ENCODE results near the gene PPM1D. TPM values are rescaled to one million over a fixed set of nuclear protein-coding genes. Genes with fewer than 3 reads are reported as not detected.

The PPM1D gene
- total and polyA plus RNA-seq, 8 donors, result 2.2 to 42.0 (median 5.3) TPM

GRCh38 chr17:60629120-60629519 lies 29.1 kb downstream of the PPM1D start:
- Histone ChIP-seq H3K27ac (no peak overlapping the region), H3K27me3 (no peaks in the 10 kb centered on the region), H3K36me3 (peaks cover 6 to 45% (median 33%) of the 10 kb centered on the region in 4 donors), H3K9me3 (no peaks in the 10 kb centered on the region), H3K4me3 (no peak overlapping the region), H3K4me1 (no peaks in the 10 kb centered on the region)
- TF ChIP-seq EP300 (IDR thresholded peaks at IDR 0.05) (no peak), POLR2A (IDR thresholded peaks at IDR 0.05) (no peak), CTCF (IDR thresholded peaks at IDR 0.05) (no peak), POLR2AphosphoS5 (IDR thresholded peaks at IDR 0.05) (no peak)
- DNase-seq, result no peak
- 84 to 95% (median 86%) methylated on average over 2 of the region's 2 CpGs for WGBS, 5 donors
- intact Hi-C loops (cut with DNase I; ENCODE audit: low total_unique reads), result no loop called here

- TF ChIP-seq CTCF (IDR thresholded peaks at IDR 0.05) (no peak), POLR2A (IDR thresholded peaks at IDR 0.05) (no peak), EP300 (IDR thresholded peaks at IDR 0.05) (no peak), POLR2AphosphoS5 (IDR thresholded peaks at IDR 0.05) (no peak)
- intact Hi-C loops (cut with DNase I; ENCODE audit: low total_unique reads), result loop anchor here (10.0 kb wide), 1 partner anchor 56 kb away; no protein-coding TSS in a partner anchor
- no peaks in the 10 kb centered on the region for H3K9me3 ChIP-seq
Observed at GRCh38 chr17:60630352-60630751, 30.4 kb downstream of the PPM1D start.

GRCh38 chr17:60631119-60631518 lies 31.1 kb downstream of the PPM1D start:
- TF ChIP-seq CTCF (IDR thresholded peaks at IDR 0.05), result no peak
- no peak for TF ChIP-seq POLR2AphosphoS5 (IDR thresholded peaks at IDR 0.05)
- no peak for TF ChIP-seq POLR2A (IDR thresholded peaks at IDR 0.05)
- TF ChIP-seq EP300 (IDR thresholded peaks at IDR 0.05), result no peak
- Histone ChIP-seq H3K27me3 (no peaks in the 10 kb centered on the region), H3K4me1 (no peaks in the 10 kb centered on the region), H3K9me3 (no peaks in the 10 kb centered on the region), H3K36me3 (peaks cover 17 to 46% (median 36%) of the 10 kb centered on the region in 4 donors), H3K27ac (no peak overlapping the region), H3K4me3 (no peak overlapping the region)
- intact Hi-C loops (cut with DNase I; ENCODE audit: low total_unique reads), result loop anchor here (10.0 kb wide), 1 partner anchor 56 kb away; no protein-coding TSS in a partner anchor
- WGBS, 5 donors, result 92 to 97% (median 92%) methylated on average over 6 of the region's 6 CpGs
- no peak for DNase-seq

More at GRCh38 chr17:60630352-60630751, 30.4 kb downstream of the PPM1D start:
- H3K36me3 ChIP-seq, result peaks cover 9 to 46% (median 34%) of the 10 kb centered on the region in 4 donors
- no peak overlapping the region for H3K27ac ChIP-seq
- DNase-seq, result peak in 1 of 2 donors; percentile 28
- WGBS, 5 donors, result 74 to 89% (median 82%) methylated on average over 5 of the region's 5 CpGs
- no peaks in the 10 kb centered on the region for H3K4me1 ChIP-seq
- H3K27me3 ChIP-seq, result no peaks in the 10 kb centered on the region
- H3K4me3 ChIP-seq, result no peak overlapping the region

GRCh38 chr17:60637683-60638082 lies 37.7 kb downstream of the PPM1D start:
- WGBS, 5 donors, result 85 to 91% (median 88%) methylated on average over 2 of the region's 2 CpGs
- no peaks in the 10 kb centered on the region for H3K27me3 ChIP-seq
- peaks cover 0 to 7% (median 3%) of the 10 kb centered on the region in 4 donors for H3K4me1 ChIP-seq
- peaks cover 23 to 60% (median 53%) of the 10 kb centered on the region in 4 donors for H3K36me3 ChIP-seq
- no peak overlapping the region for H3K4me3 ChIP-seq
- TF ChIP-seq EP300 (IDR thresholded peaks at IDR 0.05) (no peak), CTCF (IDR thresholded peaks at IDR 0.05) (no peak), POLR2A (IDR thresholded peaks at IDR 0.05) (no peak), POLR2AphosphoS5 (IDR thresholded peaks at IDR 0.05) (no peak)
- intact Hi-C loops (cut with DNase I; ENCODE audit: low total_unique reads), result loop anchor here (10.0 kb wide), 1 partner anchor 63 kb away; no protein-coding TSS in a partner anchor
- no peaks in the 10 kb centered on the region for H3K9me3 ChIP-seq
- no peak for DNase-seq
- H3K27ac ChIP-seq, result no peak overlapping the region
